Thyroid gland (tissue), 4 donors: ENCODE results near the gene FAM193A.
"Not testable (repeated sequence)": the region's sequence is repeated elsewhere in the genome, so short reads cannot be mapped to it uniquely, and the experiment has no call there.

Experiments
- POLR2A ChIP-seq, 2 donors: fragments of 450-650 bp; IDR thresholded peaks; one replicate each; pipeline ENCODE4 v1.6.1; 2017; ENCODE audit warnings: antibody characterized with exemption in 2 of 2, mild to moderate bottlenecking in 2 of 2, moderate library complexity in 1 of 2
- TF ChIP-seq, protein P1 (sequence below), 6 experiments: fragments of 200-600 bp in 3 of 6; fragments of 450-650 bp in 3 of 6; sonication (generic) in 3 of 6; IDR thresholded peaks; one replicate each; pipeline ENCODE4 v1.5.1; 2016 to 2019; ENCODE audit warnings: antibody characterized with exemption in 6 of 6, mild to moderate bottlenecking in 2 of 6, inconsistent platforms in 1 of 6, moderate library complexity in 1 of 6

DNA sequence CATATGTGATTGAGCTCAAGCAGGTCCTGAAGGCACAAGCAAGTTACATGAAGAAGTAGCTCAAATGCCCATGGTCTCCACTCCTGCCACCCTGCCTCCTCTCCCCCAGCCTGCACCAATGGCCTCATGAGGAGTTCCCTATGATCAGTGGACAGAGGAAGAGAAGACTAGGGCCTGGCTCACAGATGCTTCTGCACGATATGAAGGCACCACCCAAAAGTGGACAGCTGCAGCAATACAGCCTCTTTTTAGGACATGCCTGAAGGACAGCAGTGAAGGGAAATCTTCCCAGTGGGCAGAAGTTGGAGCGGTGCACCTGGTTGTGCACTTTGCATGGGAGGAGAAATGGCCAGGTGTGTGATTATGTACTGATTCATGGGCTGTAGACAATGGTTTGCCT lies 201.8 kb downstream of the FAM193A start:
- TF ChIP-seq, protein P1, sequence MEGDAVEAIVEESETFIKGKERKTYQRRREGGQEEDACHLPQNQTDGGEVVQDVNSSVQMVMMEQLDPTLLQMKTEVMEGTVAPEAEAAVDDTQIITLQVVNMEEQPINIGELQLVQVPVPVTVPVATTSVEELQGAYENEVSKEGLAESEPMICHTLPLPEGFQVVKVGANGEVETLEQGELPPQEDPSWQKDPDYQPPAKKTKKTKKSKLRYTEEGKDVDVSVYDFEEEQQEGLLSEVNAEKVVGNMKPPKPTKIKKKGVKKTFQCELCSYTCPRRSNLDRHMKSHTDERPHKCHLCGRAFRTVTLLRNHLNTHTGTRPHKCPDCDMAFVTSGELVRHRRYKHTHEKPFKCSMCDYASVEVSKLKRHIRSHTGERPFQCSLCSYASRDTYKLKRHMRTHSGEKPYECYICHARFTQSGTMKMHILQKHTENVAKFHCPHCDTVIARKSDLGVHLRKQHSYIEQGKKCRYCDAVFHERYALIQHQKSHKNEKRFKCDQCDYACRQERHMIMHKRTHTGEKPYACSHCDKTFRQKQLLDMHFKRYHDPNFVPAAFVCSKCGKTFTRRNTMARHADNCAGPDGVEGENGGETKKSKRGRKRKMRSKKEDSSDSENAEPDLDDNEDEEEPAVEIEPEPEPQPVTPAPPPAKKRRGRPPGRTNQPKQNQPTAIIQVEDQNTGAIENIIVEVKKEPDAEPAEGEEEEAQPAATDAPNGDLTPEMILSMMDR (IDR thresholded peaks at IDR 0.05) = not testable (repeated sequence)
- not testable (repeated sequence) for TF ChIP-seq POLR2A (IDR thresholded peaks at IDR 0.05)
